HG03139 (cell line): ENCODE measurements around the gene CAMKK1.
"Not testable (repeated sequence)": the region's sequence is repeated elsewhere in the genome, so short reads cannot be mapped to it uniquely, and the experiment has no call there.

Experiments
- ATAC-seq: cut with Tn5 transposase; IDR thresholded peaks from one replicate; pipeline ENCODE4 v1.9.1; 2021; ENCODE audit not compliant: unreplicated experiment

Gene CAMKK1

GRCh38 chr17:3880983-3881382 lies 11.9 kb downstream of the CAMKK1 start:
- no peak for ATAC-seq

- ATAC-seq, result no peak
Observed at GRCh38 chr17:3879591-3880417, 13.0 kb downstream of the CAMKK1 start.

GRCh38 chr17:3879186-3879585 lies 13.7 kb downstream of the CAMKK1 start:
- no peak for ATAC-seq

- no peak for ATAC-seq
Observed at GRCh38 chr17:3877220-3877619, 15.6 kb downstream of the CAMKK1 start.

- no peak for ATAC-seq
Observed at GRCh38 chr17:3875317-3875716, 17.5 kb downstream of the CAMKK1 start.

GRCh38 chr17:3873862-3874261 lies 19.0 kb downstream of the CAMKK1 start:
- ATAC-seq, result no peak

- ATAC-seq, result no peak
Observed at GRCh38 chr17:3870871-3871306, 22.0 kb downstream of the CAMKK1 start.

- ATAC-seq, result no peak
Observed at GRCh38 chr17:3867606-3868005, 25.2 kb downstream of the CAMKK1 start.

GRCh38 chr17:3867106-3867505 lies 25.7 kb downstream of the CAMKK1 start:
- ATAC-seq, result no peak

- no peak for ATAC-seq
Observed at GRCh38 chr17:3866276-3866675, 26.6 kb downstream of the CAMKK1 start.

- no peak for ATAC-seq
Observed at GRCh38 chr17:3865176-3865575, 27.7 kb downstream of the CAMKK1 start.

GRCh38 chr17:3864534-3864933 lies 28.3 kb downstream of the CAMKK1 start:
- no peak for ATAC-seq

GRCh38 chr17:3861761-3862681 lies 30.8 kb downstream of the CAMKK1 start:
- ATAC-seq, result no peak

GRCh38 chr17:3860939-3861700 lies 31.7 kb downstream of the CAMKK1 start:
- no peak for ATAC-seq

GRCh38 chr17:3859940-3860339 lies 32.9 kb downstream of the CAMKK1 start:
- ATAC-seq, result no peak

GRCh38 chr17:3857261-3858105 lies 35.4 kb downstream of the CAMKK1 start:
- no peak for ATAC-seq

- ATAC-seq, result not testable (repeated sequence)
Observed at GRCh38 chr17:3854204-3854603, 38.6 kb downstream of the CAMKK1 start.

GRCh38 chr17:3852561-3852960 lies 40.3 kb downstream of the CAMKK1 start:
- no peak for ATAC-seq

GRCh38 chr17:3851461-3852100 lies 41.3 kb downstream of the CAMKK1 start:
- no peak for ATAC-seq
